GM12891 (cell line): ENCODE results near the gene NRG4.
"Not testable (repeated sequence)": the region's sequence is repeated elsewhere in the genome, so short reads cannot be mapped to it uniquely, and the experiment has no call there.

Experiments used
- DNase-seq: peaks from one replicate; pipeline ENCODE4 v3.0.0; 2011; ENCODE audit warnings: low spot score; ENCODE audit not compliant: insufficient read length
- FAIRE-seq: peaks from 2 replicates; lab custom pipeline; 2011; peaks lifted over from hg19 to GRCh38; lab: Jason Lieb, UNC
- PAX5 ChIP-seq: IDR thresholded peaks from 2 replicates; pipeline ENCODE4 v1.6.1; 2011; ENCODE audit warnings: low read length, moderate library complexity, mild to moderate bottlenecking; ENCODE audit not compliant: insufficient read depth, severe bottlenecking
- POLR2A ChIP-seq: IDR thresholded peaks from 2 replicates; pipeline ENCODE4 v1.6.1; 2011; ENCODE audit warnings: low read depth, low read length, control low read depth
- POLR2AphosphoS5 ChIP-seq: IDR thresholded peaks from 2 replicates; pipeline ENCODE4 v1.6.1; 2011; ENCODE audit warnings: low read depth, low read length, control low read depth
- POU2F2 ChIP-seq: IDR thresholded peaks from 2 replicates; pipeline ENCODE4 v1.6.1; 2011; ENCODE audit warnings: low read depth, mild to moderate bottlenecking, control low read depth, low read length, moderate library complexity
- SPI1 ChIP-seq: IDR thresholded peaks from 2 replicates; pipeline ENCODE4 v1.6.1; 2011; ENCODE audit warnings: low read depth, low read length, control low read depth
- TAF1 ChIP-seq: IDR thresholded peaks from 2 replicates; pipeline ENCODE4 v1.6.1; 2011; ENCODE audit warnings: low read depth, low read length, control low read depth

NRG4 gene

GRCh38 chr15:75995611-75996010 is 16.6 kb downstream of the NRG4 start:
- no peak for FAIRE-seq
- TF ChIP-seq POLR2AphosphoS5 = no peak
- TF ChIP-seq POLR2A = no peak
- TF ChIP-seq POU2F2 = no peak
- no peak for TF ChIP-seq PAX5
- TF ChIP-seq SPI1 = no peak
- no peak for TF ChIP-seq TAF1
- no peak for DNase-seq

GRCh38 chr15:75994220-75994619 is 18.0 kb downstream of the NRG4 start:
- TF ChIP-seq PAX5 (no peak), POU2F2 (no peak), TAF1 (no peak), POLR2AphosphoS5 (no peak), POLR2A (no peak), SPI1 (no peak)
- DNase-seq = no peak
- FAIRE-seq = no peak

GRCh38 chr15:75992897-75993296 is 19.3 kb downstream of the NRG4 start:
- DNase-seq (no peak), FAIRE-seq (peak; percentile 26)
- TF ChIP-seq POLR2AphosphoS5 (no peak), PAX5 (no peak), TAF1 (no peak), POU2F2 (no peak), POLR2A (no peak), SPI1 (no peak)

GRCh38 chr15:75989875-75990274 is 22.3 kb downstream of the NRG4 start:
- DNase-seq (no peak), FAIRE-seq (no peak)
- TF ChIP-seq SPI1 = no peak
- no peak for TF ChIP-seq POLR2A
- TF ChIP-seq PAX5 = no peak
- TF ChIP-seq POU2F2 = no peak
- TF ChIP-seq POLR2AphosphoS5 = no peak
- TF ChIP-seq TAF1 = no peak

- no peak for FAIRE-seq
- no peak for DNase-seq
Observed at GRCh38 chr15:75989045-75989444, 23.2 kb downstream of the NRG4 start.

GRCh38 chr15:75985971-75986370 is 26.3 kb downstream of the NRG4 start:
- DNase-seq = no peak
- FAIRE-seq = no peak
- no peak for TF ChIP-seq POU2F2

More at GRCh38 chr15:75989045-75989444, 23.2 kb downstream of the NRG4 start:
- no peak for TF ChIP-seq TAF1

- not testable (repeated sequence) for DNase-seq, FAIRE-seq
Observed at GRCh38 chr15:75984706-75985105, 27.5 kb downstream of the NRG4 start.

- peak; percentile 9 for FAIRE-seq
- no peak for DNase-seq
- TF ChIP-seq POLR2AphosphoS5 (no peak), PAX5 (no peak), POLR2A (no peak), TAF1 (no peak), SPI1 (no peak), POU2F2 (no peak)
Observed at GRCh38 chr15:75982468-75982867, 29.8 kb downstream of the NRG4 start.

GRCh38 chr15:75981149-75981815 is 30.9 kb downstream of the NRG4 start:
- FAIRE-seq (no peak), DNase-seq (no peak)
- TF ChIP-seq POU2F2 = no peak
- TF ChIP-seq PAX5 = no peak
- TF ChIP-seq TAF1 = no peak
- no peak for TF ChIP-seq SPI1

GRCh38 chr15:75976766-75977165 is 35.5 kb downstream of the NRG4 start:
- not testable (repeated sequence) for DNase-seq, FAIRE-seq

GRCh38 chr15:75966073-75966472 is 46.2 kb downstream of the NRG4 start:
- no peak for FAIRE-seq
- DNase-seq = no peak

More at GRCh38 chr15:75966073-75966472, 46.2 kb downstream of the NRG4 start:
- no peak for TF ChIP-seq POLR2A
